ENCODE results near the gene SERPINB4.

SERPINB4 gene

DNA sequence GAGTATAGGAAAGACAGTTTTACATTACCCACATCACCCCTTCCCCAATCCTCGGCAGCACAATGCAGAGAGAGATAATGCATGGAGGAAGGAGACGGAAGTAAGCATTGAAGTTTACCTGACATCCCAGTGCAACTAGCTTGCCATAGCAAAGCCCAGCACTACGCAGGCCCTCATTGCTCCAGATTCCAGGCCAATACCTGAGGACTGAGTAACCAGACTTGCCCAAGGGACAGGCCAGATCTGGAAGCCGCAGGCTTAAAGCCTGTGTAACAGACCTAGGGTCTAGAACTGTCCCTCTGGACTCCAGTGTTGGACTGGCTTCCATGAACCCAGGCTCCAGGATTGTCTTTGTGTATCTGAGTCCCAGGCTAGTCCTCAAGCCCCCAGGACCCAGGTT is 17.6 kb downstream of the SERPINB4 start:
- DNase-seq, result no peak

GRCh38 chr18:63624863-63625262 is 19.2 kb downstream of the SERPINB4 start:
- no peak for DNase-seq

- DNase-seq, result no peak
Measured at GRCh38 chr18:63619661-63620060, 24.4 kb downstream of the SERPINB4 start.

DNA sequence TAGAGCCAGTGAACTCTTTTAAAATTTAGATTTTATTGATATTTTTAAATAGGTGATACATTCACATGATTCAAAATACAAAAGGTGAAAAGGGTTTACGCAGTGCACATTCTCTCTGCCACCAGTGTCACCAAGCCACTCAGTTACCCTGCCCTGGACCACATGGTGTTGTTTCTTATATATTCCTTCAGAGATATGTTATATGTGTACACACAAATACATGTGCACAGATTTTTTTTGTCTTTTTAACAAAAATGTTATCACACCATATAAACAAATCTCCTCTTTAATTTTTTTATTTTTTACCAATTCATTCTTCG is 26.2 kb downstream of the SERPINB4 start:
- no peak for DNase-seq

DNA sequence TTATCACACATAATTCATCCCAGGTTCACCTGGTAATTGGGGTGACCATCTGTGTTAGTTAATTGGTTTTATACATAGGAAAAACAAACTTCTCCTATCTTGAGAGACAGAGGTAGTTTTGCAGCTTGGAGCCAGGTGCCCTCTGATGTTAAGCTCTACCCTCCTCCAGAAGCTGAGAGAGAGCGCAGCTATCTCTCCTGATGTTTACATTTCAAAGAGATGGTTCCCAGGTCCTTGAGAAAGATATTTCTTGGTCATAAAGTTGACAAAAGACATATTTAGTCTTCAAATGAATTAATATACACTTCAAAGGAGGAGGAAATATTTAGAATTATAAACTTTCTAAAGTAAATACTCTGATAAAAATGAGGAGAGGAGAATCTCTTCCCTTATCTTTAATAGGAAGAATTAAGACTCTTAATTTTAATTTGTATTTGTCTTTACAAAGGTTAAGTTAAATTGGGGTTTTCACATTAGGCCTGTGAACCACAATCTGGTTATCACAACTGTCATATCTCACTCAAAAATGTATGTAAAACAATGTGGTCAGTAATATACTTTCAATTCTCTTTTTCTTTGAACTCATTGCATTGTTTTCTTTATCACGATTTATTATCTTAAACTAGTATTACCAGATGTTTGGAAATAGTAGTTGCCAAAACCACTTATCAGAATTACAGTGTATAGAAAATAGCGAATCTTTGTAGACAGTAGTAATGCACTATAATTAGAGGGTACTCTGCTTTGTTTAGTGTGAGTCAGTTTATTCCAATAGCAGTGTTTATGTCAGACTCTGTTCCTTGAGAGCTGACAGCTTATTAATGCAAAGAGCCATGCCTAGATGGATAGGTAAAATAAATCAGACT is 26.8 kb downstream of the SERPINB4 start:
- DNase-seq, result no peak

- DNase-seq, result no peak
Measured at GRCh38 chr18:63613420-63613819, 30.6 kb downstream of the SERPINB4 start.

DNA sequence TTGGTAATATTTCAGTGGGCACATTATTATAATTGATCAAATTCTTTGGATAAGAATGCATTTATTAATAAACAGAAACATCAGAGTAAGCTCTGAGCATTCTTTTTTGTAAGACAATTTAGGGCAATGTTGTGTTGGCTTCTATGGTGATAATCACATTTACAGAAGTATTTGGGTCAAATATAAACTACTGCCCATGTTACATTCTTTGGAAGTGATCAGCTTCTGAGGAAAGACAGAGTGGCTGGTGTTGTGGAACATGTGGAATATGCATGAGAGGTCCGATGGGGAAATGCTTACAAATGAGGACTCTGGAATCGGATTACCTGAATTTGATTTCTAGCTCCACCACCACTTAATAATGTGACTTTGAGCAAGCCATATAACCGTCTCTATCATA is 37.5 kb downstream of the SERPINB4 start:
- DNase-seq, result no peak

DNA sequence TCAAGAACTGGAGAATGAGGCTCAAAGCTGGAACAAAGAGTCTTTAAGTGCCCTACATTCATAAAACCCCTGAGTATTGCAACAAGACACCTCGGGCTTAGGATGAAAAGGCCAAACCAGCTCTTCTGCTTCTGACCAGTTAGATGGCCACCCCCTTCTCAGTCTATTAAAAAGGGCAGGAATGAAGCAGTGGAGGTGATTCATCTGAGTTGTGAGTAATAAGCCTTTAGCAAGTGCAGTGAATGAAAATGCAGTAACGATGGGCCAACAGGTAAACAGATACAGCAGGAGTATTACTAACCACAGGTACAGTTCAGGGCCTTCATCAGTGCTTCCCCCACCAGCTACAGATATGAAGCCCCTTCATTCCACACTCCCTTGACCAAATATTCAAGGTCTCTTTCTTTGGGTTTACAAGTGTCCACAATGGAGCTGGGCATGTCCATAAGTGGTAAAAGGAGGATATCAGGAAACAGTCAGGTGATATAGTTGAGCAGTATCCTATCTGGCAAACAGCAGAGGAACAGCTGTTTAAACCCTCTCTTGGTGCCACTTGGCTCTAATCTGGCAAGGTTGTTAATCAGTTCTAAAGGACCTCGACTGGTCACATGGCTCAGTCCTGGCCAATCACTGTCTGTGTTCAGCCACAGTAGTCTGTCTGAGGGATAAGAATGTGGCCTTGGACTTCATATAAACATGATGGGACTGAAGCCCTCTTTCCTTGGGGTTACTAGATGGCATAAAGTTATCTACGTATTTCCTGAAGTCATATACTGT is 39.1 kb downstream of the SERPINB4 start:
- no peak for DNase-seq

- DNase-seq, result no peak
Measured at GRCh38 chr18:63603772-63604171, 40.3 kb downstream of the SERPINB4 start.

GRCh38 chr18:63603355-63603754 is 40.7 kb downstream of the SERPINB4 start:
- DNase-seq, result no peak

- no peak for DNase-seq
Measured at GRCh38 chr18:63596964-63597363, 47.1 kb downstream of the SERPINB4 start.

DNA sequence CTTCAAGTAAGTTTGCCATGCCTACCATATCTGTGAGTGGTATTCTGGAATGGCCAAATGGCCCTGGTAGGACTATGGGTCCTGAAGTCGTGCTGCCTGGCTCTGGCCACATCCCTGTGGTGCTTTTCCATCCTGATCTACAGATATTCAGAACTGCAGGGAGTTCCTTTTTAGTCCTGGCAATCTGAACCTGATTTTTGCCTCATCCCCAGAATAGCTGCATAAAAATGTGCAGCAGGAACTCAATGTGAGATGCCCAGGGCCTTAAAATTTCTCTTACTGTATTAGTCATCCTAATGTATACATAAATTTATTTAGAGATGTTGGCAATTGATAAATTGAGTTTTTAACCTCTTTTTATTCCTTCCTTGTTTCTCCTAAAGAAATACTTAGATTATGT is 51.6 kb downstream of the SERPINB4 start:
- no peak for DNase-seq

GRCh38 chr18:63591725-63592124 is 52.3 kb downstream of the SERPINB4 start:
- no peak for DNase-seq

DNA sequence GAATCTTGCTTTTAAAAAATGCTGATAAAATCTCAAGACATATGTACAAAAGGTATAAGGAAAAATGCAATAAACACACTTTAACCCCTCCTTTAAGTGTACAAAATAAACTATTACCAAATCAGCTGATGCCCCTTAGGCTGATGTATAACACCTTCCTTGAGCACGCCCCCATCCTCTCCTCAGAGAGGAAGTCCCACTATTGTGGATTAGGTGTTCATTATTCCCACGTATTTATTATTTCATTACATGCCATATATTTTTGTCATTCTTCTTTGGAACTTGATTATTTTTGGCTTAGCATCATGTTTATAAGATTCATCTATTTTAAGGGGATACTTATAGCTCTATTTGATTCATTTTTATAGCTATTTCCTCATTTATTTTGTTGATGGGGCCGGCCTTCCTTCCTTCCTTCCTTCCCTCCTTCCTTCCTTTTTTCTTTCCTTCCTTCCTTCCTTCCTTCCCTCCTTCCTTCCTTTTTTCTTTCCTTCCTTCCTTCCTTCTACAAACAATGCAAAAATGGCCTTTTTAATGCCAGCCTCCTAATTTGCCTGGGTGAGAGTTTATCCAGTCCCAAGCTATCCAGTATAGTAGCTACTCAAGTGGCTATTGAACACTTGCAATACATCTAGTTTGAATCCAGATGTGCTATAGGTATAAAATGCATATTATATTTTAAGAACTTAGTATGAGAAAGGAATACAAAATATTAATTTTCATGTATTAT is 52.9 kb downstream of the SERPINB4 start:
- DNase-seq, result no peak

GRCh38 chr18:63590373-63590772 is 53.7 kb downstream of the SERPINB4 start:
- DNase-seq, result no peak

- no peak for DNase-seq
Measured at GRCh38 chr18:63588909-63589308, 55.1 kb downstream of the SERPINB4 start.

All from CD4-positive, alpha-beta T cell treated with Interleukin-21 for 1 hour (primary cell).